Prostate gland (tissue), 2 donors: ENCODE results near the gene CST3. TPM values are rescaled to one million over a fixed set of nuclear protein-coding genes. Genes with fewer than 3 reads are reported as not detected.

Experiments
- DNase-seq: peaks from one replicate; pipeline ENCODE4 v3.0.0-alpha.2; 2019; ENCODE audit warnings: low spot score
- H3K27ac ChIP-seq, 2 donors: fragments of 200-600 bp; sonication (generic); 2 replicates each; pipeline ENCODE4 v1.5.1; 2017 to 2019
- H3K27me3 ChIP-seq: fragments of 200-600 bp; sonication (generic); replicated peaks from 2 replicates; pipeline ENCODE4 v1.5.1; 2019; ENCODE audit not compliant: insufficient read depth
- H3K36me3 ChIP-seq, 2 donors: fragments of 200-600 bp; sonication (generic); 1 replicate in 1 of 2; 2 replicates in 1 of 2; pipeline versions ENCODE4 v1.5.1 to v1.8.1; 2017 to 2019
- H3K4me1 ChIP-seq: fragments of 200-600 bp; sonication (generic); replicated peaks from 2 replicates; pipeline ENCODE4 v1.5.1; 2019
- H3K4me3 ChIP-seq, 2 donors: fragments of 200-600 bp; sonication (generic); 2 replicates each; pipeline ENCODE4 v1.5.1; 2017 to 2019
- H3K9me3 ChIP-seq: fragments of 200-600 bp; sonication (generic); 2 replicates; pipeline ENCODE4 v1.5.1; 2017
- CTCF ChIP-seq, 4 experiments: fragments of 200-600 bp in 2 of 4; fragments of 450-650 bp in 2 of 4; sonication (generic) in 2 of 4; IDR thresholded peaks; 1 replicate in 3 of 4; 2 replicates in 1 of 4; pipeline ENCODE4 v1.5.1; 2016 to 2019; ENCODE audit warnings: antibody characterized with exemption in 4 of 4, mild to moderate bottlenecking in 2 of 4, moderate library complexity in 2 of 4
- POLR2A ChIP-seq: fragments of 450-650 bp; IDR thresholded peaks from one replicate; pipeline ENCODE4 v1.6.1; 2016; ENCODE audit warnings: antibody characterized with exemption, mild to moderate bottlenecking
- POLR2AphosphoS5 ChIP-seq: sonication (generic); formaldehyde crosslinking; IDR thresholded peaks from one replicate; pipeline ENCODE4 v1.6.1; 2017; ENCODE audit warnings: antibody characterized with exemption
- WGBS: methylation state at CpG from one replicate; pipeline ENCODE4 v1.1.5; 2018; 5-methylcytosine and 5-hydroxymethylcytosine counted together
- intact Hi-C: fragments of 100-400 bp; cut with DNase I; formaldehyde crosslinking; loops from one replicate; pipeline ENCODE4 v1.14.2; 2022
- total RNA-seq, 2 donors: library from RNA; depleted of rRNA; stranded (reverse); fragments of >200 nt; gene quantifications; one replicate each; pipeline ENCODE4 v1.1.0, GENCODE V29; 2016

CST3 gene
- total RNA-seq, 2 donors from 2014 or later: 1,170 to 3,384 TPM

DNA sequence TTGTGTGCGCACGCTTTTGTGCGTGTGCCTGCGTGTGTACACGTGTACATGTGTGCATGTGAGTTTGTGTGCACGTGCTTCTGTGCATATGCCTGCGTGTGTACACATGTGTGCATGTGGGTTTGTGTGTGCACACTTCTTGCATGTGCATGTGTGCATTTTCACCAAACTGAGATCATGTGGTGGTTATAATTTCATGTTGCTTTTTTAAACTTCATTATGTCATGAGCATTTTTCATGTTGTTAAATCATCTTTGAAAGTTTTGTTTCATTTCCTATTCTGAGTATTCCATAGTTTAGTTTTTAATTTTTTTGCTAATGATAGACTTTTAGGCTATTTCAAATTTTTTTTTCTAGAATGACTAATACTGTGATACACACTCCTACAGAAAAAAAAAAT is 6.4 kb upstream of the CST3 start:
- Histone ChIP-seq H3K36me3 (no peaks in the 10 kb centered on the region), H3K27ac (no peak overlapping the region), H3K9me3 (no peaks in the 10 kb centered on the region), H3K4me3 (no peak overlapping the region), H3K27me3 (no peaks in the 10 kb centered on the region), H3K4me1 (no peaks in the 10 kb centered on the region)
- intact Hi-C loops: no loop called here
- 95% methylated on average over 7 of the region's 7 CpGs for whole genome bisulfite sequencing
- no peak for TF ChIP-seq CTCF (IDR thresholded peaks at IDR 0.05)
- TF ChIP-seq POLR2A: no peak
- no peak for DNase-seq

DNA sequence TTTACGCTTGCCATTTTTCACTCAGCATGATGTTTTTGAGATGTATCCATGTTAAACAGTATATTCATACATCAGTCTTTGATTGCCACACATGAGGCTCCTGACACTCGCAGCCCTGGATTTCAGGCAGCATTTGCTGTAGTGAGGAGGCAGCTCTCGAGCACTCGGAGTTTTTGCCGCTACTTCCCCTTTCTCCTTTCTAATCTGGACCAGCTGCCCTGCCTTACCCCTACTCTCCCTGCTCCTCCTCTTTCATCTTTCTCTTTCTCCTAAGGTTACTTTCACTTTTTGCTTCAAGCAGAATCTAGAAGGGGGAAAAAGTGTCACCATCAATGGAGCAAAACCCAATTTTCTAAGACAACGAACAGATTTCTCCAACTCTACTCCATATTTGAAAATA is 5.9 kb upstream of the CST3 start:
- Histone ChIP-seq H3K36me3 (no peaks in the 10 kb centered on the region), H3K9me3 (no peaks in the 10 kb centered on the region), H3K4me3 (no peak overlapping the region), H3K27me3 (no peaks in the 10 kb centered on the region), H3K27ac (no peak overlapping the region), H3K4me1 (no peaks in the 10 kb centered on the region)
- no peak for TF ChIP-seq CTCF (IDR thresholded peaks at IDR 0.05)
- TF ChIP-seq POLR2A: no peak
- TF ChIP-seq POLR2AphosphoS5: no peak
- 82% methylated on average over 6 of the region's 6 CpGs for WGBS
- intact Hi-C loops: no loop called here
- no peak for DNase-seq

DNA sequence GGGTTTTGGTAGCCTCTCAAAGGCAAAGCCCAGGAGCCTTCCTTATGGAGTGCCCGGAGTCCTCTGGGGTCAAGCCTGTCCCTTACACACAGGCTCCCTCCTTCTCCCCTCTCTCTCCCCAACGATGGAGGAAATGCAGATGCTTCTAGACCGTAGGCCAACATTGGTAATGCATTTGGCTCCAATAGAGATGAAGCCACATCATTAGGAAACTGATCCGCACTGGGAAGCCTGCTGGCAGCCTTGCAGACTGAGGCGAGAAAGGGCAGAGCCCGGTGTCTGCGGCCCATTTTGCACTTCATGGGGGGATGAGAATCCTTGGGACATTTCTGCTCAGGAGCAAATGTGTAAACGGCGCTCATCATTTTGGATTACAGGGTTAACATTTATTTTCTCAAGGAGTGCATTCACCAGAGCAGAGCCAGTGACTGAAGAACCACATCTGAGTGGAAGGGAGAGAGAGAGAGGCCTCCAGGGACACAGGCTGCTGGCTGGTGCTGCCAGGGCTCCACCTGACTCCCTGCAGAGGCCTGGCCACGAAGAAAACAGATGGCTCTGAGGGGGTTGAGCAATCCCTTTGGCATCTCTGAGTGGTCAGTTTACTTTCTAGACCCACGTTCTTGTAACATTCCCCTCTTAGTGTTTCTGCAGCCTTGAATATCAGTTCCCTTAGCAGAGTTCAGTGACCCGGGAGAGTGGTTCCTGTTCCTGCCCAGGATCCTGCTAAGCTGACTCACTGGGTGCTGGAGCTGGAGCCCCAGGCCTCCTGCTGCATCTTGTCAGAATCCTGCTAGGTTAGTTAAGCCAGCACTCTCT is 4.4 kb upstream of the CST3 start:
- DNase-seq: no peak
- peak; percentile 20 for TF ChIP-seq POLR2AphosphoS5
- TF ChIP-seq POLR2A: no peak
- H3K27me3 ChIP-seq: no peaks in the 10 kb centered on the region
- no peak overlapping the region for H3K4me3 ChIP-seq
- no peaks in the 10 kb centered on the region for H3K36me3 ChIP-seq
- no peaks in the 10 kb centered on the region for H3K9me3 ChIP-seq
- WGBS: 59% methylated on average over 12 of the region's 12 CpGs
- no peak overlapping the region for H3K27ac ChIP-seq
- intact Hi-C loops: no loop called here
- H3K4me1 ChIP-seq: no peaks in the 10 kb centered on the region

DNA sequence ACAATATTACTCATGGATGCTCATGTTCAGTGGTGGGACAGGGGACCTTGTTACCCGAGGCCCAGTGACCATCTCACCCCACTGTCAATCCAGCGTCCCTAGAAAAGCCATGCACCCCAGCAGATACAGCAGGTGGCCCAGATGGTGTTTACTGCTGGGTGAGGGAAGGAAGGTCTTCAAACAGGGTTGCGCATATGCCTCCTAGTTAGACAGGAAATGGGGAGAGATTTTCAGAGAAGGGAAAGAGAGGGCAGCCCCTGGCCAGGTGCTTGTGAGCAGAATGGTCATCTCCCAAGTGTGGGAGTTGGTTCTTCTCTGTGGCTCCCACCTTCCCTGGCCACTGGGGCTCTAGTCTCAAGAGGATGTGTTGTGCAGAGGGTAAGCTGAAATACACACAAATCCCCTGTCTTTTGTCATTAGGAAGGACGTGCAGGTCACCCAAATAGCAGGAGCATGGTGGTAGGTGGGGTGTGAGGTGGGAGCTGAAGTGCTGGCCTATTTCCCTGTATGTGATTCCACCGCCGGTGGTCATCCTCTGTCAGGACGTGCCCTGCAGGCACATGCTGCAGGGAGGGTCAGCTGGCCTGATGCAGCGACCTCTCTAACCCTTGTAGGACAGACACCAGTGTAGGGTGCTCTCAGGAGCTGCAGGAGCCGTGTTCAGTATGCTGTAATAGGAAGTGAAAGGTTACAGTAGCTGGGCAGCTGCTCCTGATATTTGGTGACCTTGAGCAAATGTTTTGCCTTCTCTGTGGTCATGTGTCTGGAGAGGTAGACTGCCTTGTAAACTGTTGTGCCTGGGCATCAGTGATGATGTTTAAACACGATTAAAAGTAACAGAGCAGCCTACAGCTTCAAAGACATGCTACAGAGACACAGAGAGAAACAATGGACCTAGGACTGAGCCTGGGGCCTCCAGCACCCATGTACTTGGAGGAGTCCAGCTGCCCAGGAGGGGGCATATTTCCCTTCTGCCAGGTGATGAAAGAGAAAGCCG is 3.2 kb upstream of the CST3 start:
- no peaks in the 10 kb centered on the region for H3K9me3 ChIP-seq
- peaks cover 9% of the 10 kb centered on the region for H3K4me1 ChIP-seq
- intact Hi-C loops: no loop called here
- no peak for DNase-seq
- no peaks in the 10 kb centered on the region for H3K27me3 ChIP-seq
- no peak overlapping the region for H3K4me3 ChIP-seq
- H3K27ac ChIP-seq: no peak overlapping the region
- 76% methylated on average over 11 of the region's 11 CpGs for WGBS
- no peak for TF ChIP-seq POLR2AphosphoS5
- no peak for TF ChIP-seq CTCF (IDR thresholded peaks at IDR 0.05)
- no peak for TF ChIP-seq POLR2A
- no peaks in the 10 kb centered on the region for H3K36me3 ChIP-seq

GRCh38 chr20:23640018-23640601 is 2.4 kb upstream of the CST3 start:
- no peaks in the 10 kb centered on the region for H3K36me3 ChIP-seq
- intact Hi-C loops: no loop called here
- H3K9me3 ChIP-seq: no peaks in the 10 kb centered on the region
- H3K4me3 ChIP-seq: no peak overlapping the region
- no peak for DNase-seq
- 84% methylated on average over 8 of the region's 8 CpGs for WGBS
- no peak overlapping the region for H3K27ac ChIP-seq
- no peak for TF ChIP-seq POLR2AphosphoS5
- no peak for TF ChIP-seq CTCF (IDR thresholded peaks at IDR 0.05)
- TF ChIP-seq POLR2A: no peak
- no peaks in the 10 kb centered on the region for H3K27me3 ChIP-seq
- peaks cover 9% of the 10 kb centered on the region for H3K4me1 ChIP-seq
